ENCODE measurements around the gene ARID1B. TPM values are rescaled to one million over a fixed set of nuclear protein-coding genes. Genes with fewer than 3 reads are reported as not detected.

The ARID1B gene
- total and polyA plus RNA-seq, 4 donors: 7.0 to 49.0 (median 24.2) TPM

DNA sequence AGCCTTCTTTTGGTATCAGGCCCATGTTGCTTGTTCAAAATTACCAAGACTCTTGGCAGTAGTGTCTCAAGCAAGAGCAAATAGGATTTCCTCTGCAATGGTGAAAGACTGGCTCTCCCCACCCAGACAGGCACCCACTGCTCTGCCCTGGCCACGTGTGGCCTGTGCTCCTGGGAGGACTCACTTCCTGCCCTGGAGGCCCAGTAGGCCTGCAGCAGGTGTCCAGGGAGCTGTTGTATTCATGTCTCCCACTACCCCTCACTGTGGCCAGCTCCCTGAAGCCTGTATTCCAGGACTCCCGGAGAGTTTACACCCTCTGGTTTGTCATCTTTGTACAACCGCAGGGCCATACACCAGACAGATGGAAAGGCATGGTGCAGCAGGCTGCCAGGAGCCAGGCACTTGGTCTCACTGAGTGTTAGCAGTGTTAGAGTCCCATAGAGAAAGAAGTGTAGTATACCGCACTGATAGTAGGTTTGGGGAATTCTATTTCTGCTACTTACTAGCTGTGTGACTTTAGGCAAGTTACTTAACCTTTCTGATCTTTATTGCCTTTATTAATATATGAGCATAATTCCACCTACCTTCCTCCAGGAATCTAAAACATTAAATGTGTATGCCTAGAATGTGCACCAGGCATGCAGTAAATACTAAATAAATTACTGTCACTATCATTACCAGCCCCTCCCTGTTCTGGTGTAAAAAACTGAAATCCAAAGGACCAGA lies 386.4 kb downstream of the ARID1B start:
- Histone ChIP-seq H3K36me3 (ENCODE audit: control insufficient read depth in 4 of 4, insufficient read depth in 3 of 4, low read depth in 1 of 4, low read length in 3 of 4) (peaks cover 3 to 16% (median 13%) of the 10 kb centered on the region in 4 donors), H3K9ac (ENCODE audit: low read depth in 1 of 2, low read length in 2 of 2) (no peak overlapping the region), H3K27me3 (ENCODE audit: control insufficient read depth in 4 of 4, insufficient read depth in 4 of 4, low read length in 3 of 4) (no peaks in the 10 kb centered on the region), H3K4me3 (ENCODE audit: low read depth in 1 of 3, low read length in 3 of 3) (no peak overlapping the region), H3K9me3 (ENCODE audit: control insufficient read depth in 4 of 4, low read length in 3 of 4) (no peaks in the 10 kb centered on the region), H3K27ac (ENCODE audit: low read depth in 1 of 2, low read length in 2 of 2) (no peak overlapping the region), H3K4me1 (ENCODE audit: control insufficient read depth in 4 of 4, insufficient read depth in 4 of 4, low read length in 3 of 4) (no peaks in the 10 kb centered on the region)
- no peak for TF ChIP-seq EGR1 (IDR thresholded peaks at IDR 0.05; ENCODE audit: low read depth in 2 of 2)
- no peak for TF ChIP-seq JUND (IDR thresholded peaks at IDR 0.05)
- no peak for TF ChIP-seq ATF3 (IDR thresholded peaks at IDR 0.05)
- TF ChIP-seq CTCF (IDR thresholded peaks at IDR 0.05; ENCODE audit: low read depth, low read length, missing input control): no peak
- TF ChIP-seq NR2F2 (IDR thresholded peaks at IDR 0.05): no peak
- TF ChIP-seq, protein P1, sequence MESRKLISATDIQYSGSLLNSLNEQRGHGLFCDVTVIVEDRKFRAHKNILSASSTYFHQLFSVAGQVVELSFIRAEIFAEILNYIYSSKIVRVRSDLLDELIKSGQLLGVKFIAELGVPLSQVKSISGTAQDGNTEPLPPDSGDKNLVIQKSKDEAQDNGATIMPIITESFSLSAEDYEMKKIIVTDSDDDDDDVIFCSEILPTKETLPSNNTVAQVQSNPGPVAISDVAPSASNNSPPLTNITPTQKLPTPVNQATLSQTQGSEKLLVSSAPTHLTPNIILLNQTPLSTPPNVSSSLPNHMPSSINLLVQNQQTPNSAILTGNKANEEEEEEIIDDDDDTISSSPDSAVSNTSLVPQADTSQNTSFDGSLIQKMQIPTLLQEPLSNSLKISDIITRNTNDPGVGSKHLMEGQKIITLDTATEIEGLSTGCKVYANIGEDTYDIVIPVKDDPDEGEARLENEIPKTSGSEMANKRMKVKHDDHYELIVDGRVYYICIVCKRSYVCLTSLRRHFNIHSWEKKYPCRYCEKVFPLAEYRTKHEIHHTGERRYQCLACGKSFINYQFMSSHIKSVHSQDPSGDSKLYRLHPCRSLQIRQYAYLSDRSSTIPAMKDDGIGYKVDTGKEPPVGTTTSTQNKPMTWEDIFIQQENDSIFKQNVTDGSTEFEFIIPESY (IDR thresholded peaks at IDR 0.05): no peak
- no peak for TF ChIP-seq SP1 (IDR thresholded peaks at IDR 0.05)
- TF ChIP-seq MAX (IDR thresholded peaks at IDR 0.05): no peak
- no peak for TF ChIP-seq TAF1 (conservative IDR thresholded peaks at IDR 0.05)
- no peak for TF ChIP-seq REST (IDR thresholded peaks at IDR 0.05)
- TF ChIP-seq HNF4G (IDR thresholded peaks at IDR 0.05): no peak
- no peak for TF ChIP-seq RXRA (IDR thresholded peaks at IDR 0.05)
- TF ChIP-seq RAD21 (IDR thresholded peaks at IDR 0.05): no peak
- TF ChIP-seq FOXA2 (IDR thresholded peaks at IDR 0.05): no peak
- no peak for TF ChIP-seq GABPA (IDR thresholded peaks at IDR 0.05 in 1 of 2, conservative IDR thresholded peaks at IDR 0.05 in 1 of 2)
- DNase-seq (ENCODE audit: low spot score): no peak
- 86% methylated on average over 4 of the region's 4 CpGs for WGBS

All from liver (tissue), 9 donors.